Fibroblast of lung (primary cell): ENCODE data around the gene SMIM7. TPM values are rescaled to one million over a fixed set of nuclear protein-coding genes. Genes with fewer than 3 reads are reported as not detected.

Experiments
- DNase-seq, 2 donors: peaks; one replicate each; pipeline versions ENCODE4 v3.0.0 to v3.0.0-alpha.2; 2010; ENCODE audit warnings: low read depth in 2 of 2
- H2AFZ ChIP-seq: 2 replicates; pipeline ENCODE4 v1.5.1; 2012; ENCODE audit warnings: low read length, control low read depth, inconsistent platforms
- H3K27ac ChIP-seq: 2 replicates; pipeline ENCODE4 v1.5.1; 2011; ENCODE audit warnings: low read length, control low read depth; ENCODE audit not compliant: insufficient read depth
- H3K27me3 ChIP-seq: 2 replicates; pipeline ENCODE4 v1.5.1; 2011; ENCODE audit warnings: mild to moderate bottlenecking, low read length; ENCODE audit not compliant: control insufficient read depth, insufficient read depth
- H3K36me3 ChIP-seq: 2 replicates; pipeline ENCODE4 v1.5.1; 2011; ENCODE audit warnings: low read length; ENCODE audit not compliant: control insufficient read depth, insufficient read depth
- H3K4me1 ChIP-seq: 2 replicates; pipeline ENCODE4 v1.5.1; 2011; ENCODE audit warnings: low read length; ENCODE audit not compliant: control insufficient read depth, insufficient read depth; ENCODE audit errors: extremely low read depth
- H3K4me2 ChIP-seq: 2 replicates; pipeline ENCODE4 v1.5.1; 2011; ENCODE audit warnings: low read length, control low read depth; ENCODE audit not compliant: insufficient read depth; ENCODE audit errors: extremely low read depth
- H3K4me3 ChIP-seq, 4 experiments: fragments of 200-600 bp in 1 of 4; sonication (generic) in 1 of 4; replicated peaks in 1 of 4; 2 replicates each; pipeline ENCODE4 v1.5.1; 2011 to 2016; ENCODE audit warnings: low read length in 4 of 4, low read depth in 3 of 4, mild to moderate bottlenecking in 3 of 4, control low read depth in 2 of 4, inconsistent platforms in 1 of 4, mixed read lengths in 1 of 4; ENCODE audit not compliant: insufficient read depth in 1 of 4; ENCODE audit errors: control extremely low read depth in 1 of 4
- H3K79me2 ChIP-seq: 2 replicates; pipeline ENCODE4 v1.5.1; 2012; ENCODE audit warnings: mild to moderate bottlenecking, low read length, inconsistent platforms; ENCODE audit not compliant: control insufficient read depth, insufficient read depth
- H3K9ac ChIP-seq: 2 replicates; pipeline ENCODE4 v1.5.1; 2011; ENCODE audit warnings: mild to moderate bottlenecking, low read length, control low read depth; ENCODE audit not compliant: insufficient read depth
- H3K9me3 ChIP-seq: 2 replicates; pipeline ENCODE4 v1.5.1; 2012; ENCODE audit warnings: low read depth, low read length; ENCODE audit not compliant: control insufficient read depth, insufficient read depth
- H4K20me1 ChIP-seq: 2 replicates; pipeline ENCODE4 v1.5.1; 2011; ENCODE audit warnings: low read length; ENCODE audit not compliant: control insufficient read depth, insufficient read depth; ENCODE audit errors: extremely low read depth
- CTCF ChIP-seq, 2 donors: IDR thresholded peaks in 1 of 2; conservative IDR thresholded peaks in 1 of 2; 1 replicate in 1 of 2; 2 replicates in 1 of 2; pipeline ENCODE4 v1.5.1; 2011 to 2012; ENCODE audit warnings: low read length in 2 of 2, control low read depth in 1 of 2, inconsistent platforms in 1 of 2, low read depth in 1 of 2, mild to moderate bottlenecking in 1 of 2
- EZH2 ChIP-seq: IDR thresholded peaks from 2 replicates; pipeline ENCODE4 v1.5.1; 2012; ENCODE audit warnings: low read length, control low read depth, mild to moderate bottlenecking; ENCODE audit errors: missing control alignments
- polyA plus RNA-seq, 2 donors: library from polyadenylated mRNA; depleted of rRNA in 1 of 2; stranded (reverse) in 1 of 2; unstranded in 1 of 2; fragments of >200 nt; gene quantifications; 2 replicates each; pipeline ENCODE4 v1.2.1, GENCODE V29; 2011 to 2012; ENCODE audit warnings: missing spikeins in 1 of 2
- total RNA-seq: library from RNA; depleted of rRNA; stranded (reverse); fragments of >200 nt; gene quantifications from 2 replicates; pipeline ENCODE4 v1.2.1, GENCODE V29; 2014

The SMIM7 gene
- total and polyA plus RNA-seq, 2 donors (not counting 1 experiment from before 2014, with no cell fraction given), result 58.1 to 91.4 TPM

GRCh38 chr19:16668176-16668575 is 8.2 kb upstream of the SMIM7 start:
- no peaks in the 10 kb centered on the region for H3K9me3 ChIP-seq
- H3K27ac ChIP-seq, result no peak overlapping the region
- no peak for TF ChIP-seq CTCF (conservative IDR thresholded peaks at IDR 0.05 in 1 of 2, IDR thresholded peaks at IDR 0.05 in 1 of 2; ENCODE audit: low read depth in 1 of 2, low read length in 2 of 2)
- TF ChIP-seq EZH2, result no peak
- no peak overlapping the region for H2AFZ ChIP-seq
- no peak overlapping the region for H3K9ac ChIP-seq
- no peak for DNase-seq
- H3K36me3 ChIP-seq, result no peaks in the 10 kb centered on the region
- H3K79me2 ChIP-seq, result no peaks in the 10 kb centered on the region
- H3K4me1 ChIP-seq, result no peaks in the 10 kb centered on the region
- H3K27me3 ChIP-seq, result no peaks in the 10 kb centered on the region
- H3K4me2 ChIP-seq, result no peak overlapping the region
- H4K20me1 ChIP-seq, result no peaks in the 10 kb centered on the region
- no peak overlapping the region for H3K4me3 ChIP-seq

DNA sequence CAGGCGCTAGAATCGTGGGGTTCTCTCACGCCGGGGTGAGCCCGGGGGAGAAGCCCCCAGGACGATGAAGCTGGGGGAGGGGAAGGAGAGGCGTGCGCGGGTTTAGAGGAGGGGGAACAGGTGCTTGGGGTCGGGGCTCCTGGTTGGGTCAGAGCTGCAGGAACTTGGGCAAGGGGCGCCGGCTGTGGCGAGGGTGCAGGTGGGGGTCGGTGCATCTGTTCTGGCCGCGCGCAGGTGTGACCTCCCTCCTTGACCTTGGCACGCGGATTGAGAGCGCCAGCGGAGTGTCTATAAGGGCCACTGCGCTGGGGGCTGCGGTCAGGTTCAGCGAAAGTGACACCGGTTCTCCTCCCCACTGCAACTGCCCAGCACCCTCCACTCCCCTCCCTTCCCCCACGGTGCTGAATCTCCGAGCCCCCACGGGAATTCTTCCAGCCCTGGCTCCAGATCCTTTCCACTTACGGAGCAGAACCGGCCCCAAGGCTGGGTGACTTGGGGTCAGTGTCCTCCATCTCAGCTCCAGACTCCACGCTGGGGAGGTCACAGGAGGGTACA is 1.6 kb upstream of the SMIM7 start:
- peaks cover 2% of the 10 kb centered on the region for H3K36me3 ChIP-seq

GRCh38 chr19:16660763-16661479 is 977 bp upstream of the SMIM7 start, which contains the start of gene TMEM38A:
TSS of gene TMEM38A (plus strand) at chr19:16661139. CDS start at chr19:16661218, 79 bp downstream.
- Histone ChIP-seq H3K4me2 (peak within 1 kb of the TSS; percentile 93), H3K27ac (peak within 1 kb of the TSS; percentile 94), H3K4me1 (peaks cover 2% of the 10 kb centered on the region), H3K4me3 (peak within 1 kb of the TSS; percentile 73 to 94 (median 87)), H3K36me3 (peaks cover 3% of the 10 kb centered on the region), H3K79me2 (peaks cover 29% of the 10 kb centered on the region), H2AFZ (peak within 1 kb of the TSS; percentile 97), H3K9me3 (no peaks in the 10 kb centered on the region), H3K9ac (peak within 1 kb of the TSS; percentile 79), H4K20me1 (no peaks in the 10 kb centered on the region), H3K27me3 (no peaks in the 10 kb centered on the region)
- TF ChIP-seq EZH2, result no peak
- no peak for TF ChIP-seq CTCF (conservative IDR thresholded peaks at IDR 0.05 in 1 of 2, IDR thresholded peaks at IDR 0.05 in 1 of 2; ENCODE audit: low read depth in 1 of 2, low read length in 2 of 2)
- no peak for DNase-seq

More for the DNA sequence above, 1.6 kb upstream of the SMIM7 start:
- peak overlapping the region; percentile 89 for H3K4me2 ChIP-seq
- no peak overlapping the region for H3K27ac ChIP-seq
- no peak overlapping the region for H3K9ac ChIP-seq
- DNase-seq, result no peak
- TF ChIP-seq EZH2, result no peak
- H2AFZ ChIP-seq, result peak overlapping the region; percentile 7
- no peaks in the 10 kb centered on the region for H4K20me1 ChIP-seq
- H3K27me3 ChIP-seq, result no peaks in the 10 kb centered on the region
- H3K9me3 ChIP-seq, result no peaks in the 10 kb centered on the region
- H3K79me2 ChIP-seq, result peaks cover 28% of the 10 kb centered on the region
- H3K4me1 ChIP-seq, result peaks cover 2% of the 10 kb centered on the region
- H3K4me3 ChIP-seq, result peak overlapping the region; percentile 36 to 73 (median 44)
